ENCODE data around the gene ALKBH3.
A peak's percentile ranks its signal among the peaks of the same experiment; 100 is the strongest.

The ALKBH3 gene

GRCh38 chr11:43931717-43932039 is 51.0 kb downstream of the ALKBH3 start:
- Histone ChIP-seq H3K9me3 (ENCODE audit: insufficient read depth, low read depth, low read length) (peaks cover 1% of the 10 kb centered on the region), H3K4me3 (ENCODE audit: low read depth, low read length) (no peak overlapping the region), H3K27ac (ENCODE audit: low read depth, low read length) (no peak overlapping the region), H2BK120ac (ENCODE audit: insufficient read depth, low read length, poor library complexity) (no peak overlapping the region), H3K4me2 (ENCODE audit: low read length) (no peak overlapping the region), H2AFZ (ENCODE audit: insufficient read depth, low read length, poor library complexity) (no peak overlapping the region), H3K79me2 (ENCODE audit: control insufficient read depth, insufficient read depth, low read length, poor library complexity) (no peaks in the 10 kb centered on the region), H3K18ac (ENCODE audit: low read length) (no peak overlapping the region), H3K36me3 (ENCODE audit: control insufficient read depth in 1 of 2, insufficient read depth in 2 of 2, low read length in 2 of 2) (no peaks in the 10 kb centered on the region), H2BK5ac (ENCODE audit: low read depth, low read length, poor library complexity) (no peak overlapping the region), H3K4me1 (ENCODE audit: control insufficient read depth in 1 of 2, insufficient read depth in 2 of 2, low read length in 2 of 2) (peaks cover 4 to 9% of the 10 kb centered on the region in 2 experiments), H3K27me3 (ENCODE audit: insufficient read depth, low read length) (no peaks in the 10 kb centered on the region), H3K4ac (ENCODE audit: low read depth, low read length) (no peak overlapping the region), H4K91ac (ENCODE audit: low read depth, low read length) (no peak overlapping the region), H3K14ac (ENCODE audit: low read length) (no peak overlapping the region), H2BK12ac (ENCODE audit: low read length) (no peak overlapping the region), H4K12ac (ENCODE audit: low read depth, low read length) (no peak overlapping the region), H3K9ac (ENCODE audit: low read length) (no peak overlapping the region), H2AK5ac (ENCODE audit: low read length) (no peak overlapping the region), H3K79me1 (ENCODE audit: low read length) (no peaks in the 10 kb centered on the region), H4K8ac (ENCODE audit: low read depth, low read length) (no peak overlapping the region), H3K23ac (ENCODE audit: low read length) (no peak overlapping the region)
- no CpG with 5 or more reads among the region's 4 CpGs for WGBS (ENCODE audit: extremely low coverage, insufficient coverage, insufficient read length)
- DNase-seq, result no peak

- H2AK5ac ChIP-seq (ENCODE audit: low read length), result no peak overlapping the region
- no peaks in the 10 kb centered on the region for H3K79me2 ChIP-seq (ENCODE audit: control insufficient read depth, insufficient read depth, low read length, poor library complexity)
- H3K9ac ChIP-seq (ENCODE audit: low read length), result no peak overlapping the region
- no peak overlapping the region for H2BK12ac ChIP-seq (ENCODE audit: low read length)
- H3K14ac ChIP-seq (ENCODE audit: low read length), result no peak overlapping the region
- H3K36me3 ChIP-seq (ENCODE audit: control insufficient read depth in 1 of 2, insufficient read depth in 2 of 2, low read length in 2 of 2), result no peaks in the 10 kb centered on the region
- H2BK5ac ChIP-seq (ENCODE audit: low read depth, low read length, poor library complexity), result no peak overlapping the region
- H3K18ac ChIP-seq (ENCODE audit: low read length), result no peak overlapping the region
- no peak overlapping the region for H3K23ac ChIP-seq (ENCODE audit: low read length)
- H3K9me3 ChIP-seq (ENCODE audit: insufficient read depth, low read depth, low read length), result peaks cover 1% of the 10 kb centered on the region
- no peak overlapping the region for H3K4ac ChIP-seq (ENCODE audit: low read depth, low read length)
- no peak overlapping the region for H2AFZ ChIP-seq (ENCODE audit: insufficient read depth, low read length, poor library complexity)
- no peak for DNase-seq
- no CpG with 5 or more reads among the region's 1 CpG for WGBS (ENCODE audit: extremely low coverage, insufficient coverage, insufficient read length)
- no peak overlapping the region for H4K8ac ChIP-seq (ENCODE audit: low read depth, low read length)
- peaks cover 13% of the 10 kb centered on the region in 2 experiments for H3K4me1 ChIP-seq (ENCODE audit: control insufficient read depth in 1 of 2, insufficient read depth in 2 of 2, low read length in 2 of 2)
- no peak overlapping the region for H2BK120ac ChIP-seq (ENCODE audit: insufficient read depth, low read length, poor library complexity)
- H4K91ac ChIP-seq (ENCODE audit: low read depth, low read length), result no peak overlapping the region
- H3K4me2 ChIP-seq (ENCODE audit: low read length), result no peak overlapping the region
- H3K4me3 ChIP-seq (ENCODE audit: low read depth, low read length), result no peak overlapping the region
- H3K79me1 ChIP-seq (ENCODE audit: low read length), result no peaks in the 10 kb centered on the region
- no peak overlapping the region for H3K27ac ChIP-seq (ENCODE audit: low read depth, low read length)
- no peak overlapping the region for H4K12ac ChIP-seq (ENCODE audit: low read depth, low read length)
- H3K27me3 ChIP-seq (ENCODE audit: insufficient read depth, low read length), result no peaks in the 10 kb centered on the region
Measured at GRCh38 chr11:43933226-43933607, 52.6 kb downstream of the ALKBH3 start.

GRCh38 chr11:43933608-43934551 is 53.2 kb downstream of the ALKBH3 start:
- Histone ChIP-seq H3K4ac (ENCODE audit: low read depth, low read length) (no peak overlapping the region), H2AFZ (ENCODE audit: insufficient read depth, low read length, poor library complexity) (no peak overlapping the region), H4K12ac (ENCODE audit: low read depth, low read length) (no peak overlapping the region), H3K79me2 (ENCODE audit: control insufficient read depth, insufficient read depth, low read length, poor library complexity) (no peaks in the 10 kb centered on the region), H3K14ac (ENCODE audit: low read length) (no peak overlapping the region), H3K27me3 (ENCODE audit: insufficient read depth, low read length) (no peaks in the 10 kb centered on the region), H2AK5ac (ENCODE audit: low read length) (peak overlapping the region; percentile 49), H4K91ac (ENCODE audit: low read depth, low read length) (no peak overlapping the region), H2BK120ac (ENCODE audit: insufficient read depth, low read length, poor library complexity) (no peak overlapping the region), H3K4me2 (ENCODE audit: low read length) (no peak overlapping the region), H3K4me3 (ENCODE audit: low read depth, low read length) (no peak overlapping the region), H4K8ac (ENCODE audit: low read depth, low read length) (no peak overlapping the region), H2BK5ac (ENCODE audit: low read depth, low read length, poor library complexity) (no peak overlapping the region), H3K36me3 (ENCODE audit: control insufficient read depth in 1 of 2, insufficient read depth in 2 of 2, low read length in 2 of 2) (no peaks in the 10 kb centered on the region), H3K79me1 (ENCODE audit: low read length) (no peaks in the 10 kb centered on the region), H3K18ac (ENCODE audit: low read length) (no peak overlapping the region), H2BK12ac (ENCODE audit: low read length) (no peak overlapping the region), H3K23ac (ENCODE audit: low read length) (no peak overlapping the region), H3K9ac (ENCODE audit: low read length) (no peak overlapping the region), H3K4me1 (ENCODE audit: control insufficient read depth in 1 of 2, insufficient read depth in 2 of 2, low read length in 2 of 2) (peaks cover 10 to 13% of the 10 kb centered on the region in 2 experiments), H3K9me3 (ENCODE audit: insufficient read depth, low read depth, low read length) (peaks cover 1% of the 10 kb centered on the region), H3K27ac (ENCODE audit: low read depth, low read length) (no peak overlapping the region)
- DNase-seq, result no peak
- no CpG with 5 or more reads among the region's 20 CpGs for WGBS (ENCODE audit: extremely low coverage, insufficient coverage, insufficient read length)

GRCh38 chr11:43934601-43935423 is 54.2 kb downstream of the ALKBH3 start:
- H3K9me3 ChIP-seq (ENCODE audit: insufficient read depth, low read depth, low read length), result peaks cover 1% of the 10 kb centered on the region
- no peaks in the 10 kb centered on the region for H3K27me3 ChIP-seq (ENCODE audit: insufficient read depth, low read length)
- no peak overlapping the region for H2BK120ac ChIP-seq (ENCODE audit: insufficient read depth, low read length, poor library complexity)

More at GRCh38 chr11:43934601-43935423, 54.2 kb downstream of the ALKBH3 start:
- Histone ChIP-seq H3K9ac (ENCODE audit: low read length) (no peak overlapping the region), H3K79me2 (ENCODE audit: control insufficient read depth, insufficient read depth, low read length, poor library complexity) (no peaks in the 10 kb centered on the region), H3K23ac (ENCODE audit: low read length) (no peak overlapping the region), H3K4me2 (ENCODE audit: low read length) (no peak overlapping the region), H3K79me1 (ENCODE audit: low read length) (no peaks in the 10 kb centered on the region), H3K4me1 (ENCODE audit: control insufficient read depth in 1 of 2, insufficient read depth in 2 of 2, low read length in 2 of 2) (peaks cover 10 to 13% of the 10 kb centered on the region in 2 experiments), H3K14ac (ENCODE audit: low read length) (no peak overlapping the region), H3K18ac (ENCODE audit: low read length) (no peak overlapping the region), H2AFZ (ENCODE audit: insufficient read depth, low read length, poor library complexity) (no peak overlapping the region), H3K4ac (ENCODE audit: low read depth, low read length) (no peak overlapping the region), H3K4me3 (ENCODE audit: low read depth, low read length) (no peak overlapping the region), H3K27ac (ENCODE audit: low read depth, low read length) (no peak overlapping the region), H2AK5ac (ENCODE audit: low read length) (no peak overlapping the region), H2BK5ac (ENCODE audit: low read depth, low read length, poor library complexity) (no peak overlapping the region), H4K8ac (ENCODE audit: low read depth, low read length) (no peak overlapping the region), H3K36me3 (ENCODE audit: control insufficient read depth in 1 of 2, insufficient read depth in 2 of 2, low read length in 2 of 2) (no peaks in the 10 kb centered on the region), H4K91ac (ENCODE audit: low read depth, low read length) (no peak overlapping the region), H2BK12ac (ENCODE audit: low read length) (no peak overlapping the region), H4K12ac (ENCODE audit: low read depth, low read length) (no peak overlapping the region)
- DNase-seq, result no peak
- no CpG with 5 or more reads among the region's 14 CpGs for WGBS (ENCODE audit: extremely low coverage, insufficient coverage, insufficient read length)

Data from trophoblast cell (in vitro differentiated cells and primary cell).